IMR-90 (cell line): ENCODE measurements around the gene LRRC56. TPM values are rescaled to one million over a fixed set of nuclear protein-coding genes. Genes with fewer than 3 reads are reported as not detected.

Experiments
- ATAC-seq: fragments of 200-7000 bp; cut with Tn5 transposase; 2 replicates; pipeline ENCODE4 v1.9.1; 2020; ENCODE audit warnings: low read depth, mild to moderate bottlenecking, moderate library complexity
- BruUV-seq: library from RNA; stranded (reverse); fragments of 400-500 nt; replicated peaks from 2 replicates; lab custom pipeline; 2021; lab: Mats Ljungman, UMichigan
- CTCF ChIA-PET: fragments of 300-600 bp; formaldehyde crosslinking; extraction: SDS; loops from one replicate; lab custom pipeline; 2021; ENCODE audit warnings: antibody characterized with exemption; lab: Yijun Ruan, JAX
- POLR2A ChIA-PET: fragments of 300-600 bp; sonication (Branson Sonifier 250); formaldehyde crosslinking; loops from one replicate; lab custom pipeline; 2022; ENCODE audit warnings: antibody characterized with exemption; ENCODE audit not compliant: unreplicated experiment; lab: Charles Lee
- DNase-seq: peaks from one replicate; pipeline ENCODE4 v3.0.0; 2013
- H2AFZ ChIP-seq: replicated peaks from 2 replicates; pipeline ENCODE3; 2013; ENCODE audit warnings: low read length, mild to moderate bottlenecking; ENCODE audit not compliant: poor library complexity
- H2AK5ac ChIP-seq: 2 replicates; pipeline ENCODE4 v1.6.1; 2013; ENCODE audit warnings: low read depth, low read length, inconsistent platforms
- H2AK9ac ChIP-seq: replicated peaks from 2 replicates; pipeline ENCODE3; 2013; ENCODE audit warnings: mild to moderate bottlenecking, low read depth, low read length, moderate library complexity; ENCODE audit not compliant: poor library complexity
- H2BK120ac ChIP-seq: 2 replicates; pipeline ENCODE4 v1.6.1; 2013; ENCODE audit warnings: low read depth, low read length, inconsistent platforms
- H2BK15ac ChIP-seq: 3 replicates; pipeline ENCODE4 v1.6.1; 2013; ENCODE audit warnings: low read depth, low read length, inconsistent platforms
- H2BK20ac ChIP-seq: 2 replicates; pipeline ENCODE4 v1.6.1; 2013; ENCODE audit warnings: low read depth, mild to moderate bottlenecking, inconsistent platforms, low read length, moderate library complexity
- H2BK5ac ChIP-seq: 2 replicates; pipeline ENCODE4 v1.6.1; 2013; ENCODE audit warnings: mild to moderate bottlenecking, low read depth, low read length, inconsistent platforms; ENCODE audit not compliant: poor library complexity, severe bottlenecking
- H3K14ac ChIP-seq: replicated peaks from 2 replicates; pipeline ENCODE4 v1.6.1; 2013; ENCODE audit warnings: low read depth, low read length, inconsistent platforms
- H3K18ac ChIP-seq: 2 replicates; pipeline ENCODE4 v1.6.1; 2013; ENCODE audit warnings: low read depth, low read length, control low read depth
- H3K23ac ChIP-seq: 2 replicates; pipeline ENCODE4 v1.6.1; 2013; ENCODE audit warnings: low read depth, low read length, inconsistent platforms
- H3K27ac ChIP-seq: 2 replicates; pipeline ENCODE4 v1.5.1; 2013; ENCODE audit warnings: mild to moderate bottlenecking, control low read depth, low read length; ENCODE audit not compliant: insufficient read depth
- H3K27me3 ChIP-seq: 2 replicates; pipeline ENCODE4 v1.6.1; 2013; ENCODE audit warnings: low read length; ENCODE audit not compliant: control insufficient read depth, insufficient read depth
- H3K36me3 ChIP-seq: 2 replicates; pipeline ENCODE4 v1.6.1; 2013; ENCODE audit warnings: low read length, mixed read lengths; ENCODE audit not compliant: control insufficient read depth, insufficient read depth
- H3K4ac ChIP-seq: 2 replicates; pipeline ENCODE4 v1.6.1; 2013; ENCODE audit warnings: low read depth, low read length, inconsistent platforms
- H3K4me1 ChIP-seq: 2 replicates; pipeline ENCODE4 v1.6.1; 2013; ENCODE audit warnings: low read length, mixed read lengths; ENCODE audit not compliant: control insufficient read depth, insufficient read depth
- H3K4me2 ChIP-seq: 2 replicates; pipeline ENCODE4 v1.6.1; 2013; ENCODE audit warnings: low read depth, mild to moderate bottlenecking, control low read depth, low read length, moderate library complexity
- H3K4me3 ChIP-seq: 2 replicates; pipeline ENCODE4 v1.5.1; 2013; ENCODE audit warnings: low read depth, mild to moderate bottlenecking, control low read depth, low read length, moderate library complexity; ENCODE audit not compliant: insufficient read depth
- H3K56ac ChIP-seq: 2 replicates; pipeline ENCODE4 v1.6.1; 2013; ENCODE audit warnings: low read length, inconsistent platforms; ENCODE audit not compliant: insufficient read depth; ENCODE audit errors: extremely low read depth
- H3K79me1 ChIP-seq, 2 experiments: 2 replicates each; pipeline ENCODE4 v1.6.1; 2013; ENCODE audit warnings: low read length in 2 of 2, inconsistent platforms in 1 of 2, low read depth in 1 of 2
- H3K9ac ChIP-seq: 2 replicates; pipeline ENCODE4 v1.6.1; 2013; ENCODE audit warnings: low read depth, low read length, control low read depth
- H3K9me1 ChIP-seq: 2 replicates; pipeline ENCODE4 v1.6.1; 2013; ENCODE audit warnings: low read length, inconsistent platforms; ENCODE audit not compliant: insufficient read depth
- H3K9me3 ChIP-seq: 2 replicates; pipeline ENCODE4 v1.6.1; 2013; ENCODE audit warnings: low read length; ENCODE audit not compliant: control insufficient read depth, insufficient read depth
- H4K20me1 ChIP-seq: 2 replicates; pipeline ENCODE4 v1.6.1; 2013; ENCODE audit warnings: low read length, inconsistent platforms; ENCODE audit not compliant: insufficient read depth
- H4K5ac ChIP-seq: 2 replicates; pipeline ENCODE4 v1.6.1; 2013; ENCODE audit warnings: mild to moderate bottlenecking, low read depth, low read length, control low read depth
- H4K8ac ChIP-seq, 2 experiments: 2 replicates each; pipeline ENCODE4 v1.6.1; 2013; ENCODE audit warnings: low read depth in 2 of 2, low read length in 2 of 2, control low read depth in 1 of 2, inconsistent platforms in 1 of 2
- H4K91ac ChIP-seq: 2 replicates; pipeline ENCODE4 v1.6.1; 2013; ENCODE audit warnings: low read depth, low read length, inconsistent platforms; ENCODE audit not compliant: insufficient read depth
- BHLHE40 ChIP-seq: fragments of 150-350 bp; IDR thresholded peaks from 2 replicates; pipeline ENCODE4 v1.6.1; 2016; ENCODE audit warnings: mild to moderate bottlenecking, low read depth, low read length
- CEBPB ChIP-seq: IDR thresholded peaks from 2 replicates; pipeline ENCODE4 v1.6.1; 2012; ENCODE audit warnings: low read depth, low read length, improper control_type of control experiment
- CHD1 ChIP-seq: IDR thresholded peaks from 2 replicates; pipeline ENCODE4 v1.6.1; 2012; ENCODE audit warnings: low read depth, low read length, improper control_type of control experiment
- ELK1 ChIP-seq: fragments of 150-350 bp; IDR thresholded peaks from 2 replicates; pipeline ENCODE4 v1.6.1; 2016; ENCODE audit warnings: low read depth, mild to moderate bottlenecking, low read length, moderate library complexity, borderline replicate concordance
- FOS ChIP-seq: fragments of 150-350 bp; IDR thresholded peaks from 2 replicates; pipeline ENCODE4 v1.6.1; 2016; ENCODE audit warnings: low read depth, low read length
- MAFK ChIP-seq: IDR thresholded peaks from 2 replicates; pipeline ENCODE4 v1.6.1; 2012; ENCODE audit warnings: low read depth, low read length, improper control_type of control experiment
- MAZ ChIP-seq: IDR thresholded peaks from 2 replicates; pipeline ENCODE4 v1.6.1; 2012; ENCODE audit warnings: low read depth, mild to moderate bottlenecking, low read length, improper control_type of control experiment, moderate library complexity, borderline replicate concordance
- MXI1 ChIP-seq: IDR thresholded peaks from 2 replicates; pipeline ENCODE4 v1.6.1; 2012; ENCODE audit warnings: low read depth, mild to moderate bottlenecking, low read length, moderate library complexity, borderline replicate concordance
- NFE2L2 ChIP-seq: fragments of 150-350 bp; IDR thresholded peaks from 2 replicates; pipeline ENCODE4 v1.6.1; 2016; ENCODE audit warnings: low read depth, mild to moderate bottlenecking, low read length
- POLR2A ChIP-seq: IDR thresholded peaks from 2 replicates; pipeline ENCODE4 v1.6.1; 2012; ENCODE audit warnings: mild to moderate bottlenecking, low read depth, low read length
- RAD21 ChIP-seq: IDR thresholded peaks from 2 replicates; pipeline ENCODE4 v1.6.1; 2012; ENCODE audit warnings: low read length, improper control_type of control experiment
- RCOR1 ChIP-seq: IDR thresholded peaks from 2 replicates; pipeline ENCODE4 v1.6.1; 2012; ENCODE audit warnings: mild to moderate bottlenecking, low read length, improper control_type of control experiment; ENCODE audit not compliant: insufficient replicate concordance
- RFX5 ChIP-seq: IDR thresholded peaks from 2 replicates; pipeline ENCODE4 v1.8.0; 2012; ENCODE audit warnings: low read depth, mild to moderate bottlenecking, low read length, moderate library complexity
- SMC3 ChIP-seq: fragments of 150-350 bp; IDR thresholded peaks from 2 replicates; pipeline ENCODE4 v1.6.1; 2016; ENCODE audit warnings: low read depth, mild to moderate bottlenecking, antibody characterized with exemption, low read length, moderate library complexity
- USF2 ChIP-seq: fragments of 150-350 bp; IDR thresholded peaks from 2 replicates; pipeline ENCODE4 v1.6.1; 2017; ENCODE audit warnings: mild to moderate bottlenecking, antibody characterized with exemption, low read length, low read depth
- WGBS, 2 experiments: methylation state at CpG; one replicate each; pipeline versions ENCODE4 v1.1.5 to v1.1.7; 2013; ENCODE audit warnings: missing lambda C conversion rate in 2 of 2; ENCODE audit not compliant: insufficient read length in 1 of 2; ENCODE audit errors: extremely low coverage in 2 of 2; 5-methylcytosine and 5-hydroxymethylcytosine counted together
- dilution Hi-C: fragments of 300-500 bp; cut with HindIII; formaldehyde crosslinking; loops from one replicate; pipeline ENCODE4 v1.14.3; 2018; ENCODE audit warnings: low sequenced_read_pairs; ENCODE audit not compliant: unreplicated experiment
- in situ Hi-C: fragments of 300-500 bp; cut with MboI; formaldehyde crosslinking; loops from 3 replicates; pipeline ENCODE4 v1.14.3; 2019; ENCODE audit warnings: low sequenced_read_pairs, inconsistent platforms, mixed read lengths
- intact Hi-C: fragments of 100-400 bp; cut with micrococcal nuclease; formaldehyde crosslinking; loops from 2 replicates; pipeline ENCODE4 v1.10.0; 2022
- polyA plus RNA-seq, 3 experiments: library from polyadenylated mRNA; depleted of rRNA; stranded (reverse); fragments of >200 nt; gene quantifications; 2 replicates each; pipeline ENCODE4 v1.2.3, GENCODE V29; 2012; ENCODE audit warnings: low replicate concordance in 1 of 3
- total RNA-seq: library from RNA; depleted of rRNA; stranded (reverse); fragments of >200 nt; gene quantifications from 2 replicates; pipeline ENCODE4 v1.2.3, GENCODE V29; 2012
- TF ChIP-seq, protein P1 (sequence below): conservative IDR thresholded peaks from 2 replicates; pipeline ENCODE4 v1.5.1; 2012; ENCODE audit warnings: mild to moderate bottlenecking, low read depth, low read length, improper control_type of control experiment

The LRRC56 gene
- total and polyA plus RNA-seq, 2 of the 4 experiments (the other 2 are of a cell fraction), result 0.36 to 1.3 TPM

- no peak overlapping the region for H2BK15ac ChIP-seq
- H2BK120ac ChIP-seq, result no peak overlapping the region
- no peak overlapping the region for H4K5ac ChIP-seq
- no peak for DNase-seq
- no peaks in the 10 kb centered on the region for H3K36me3 ChIP-seq
- no peak overlapping the region for H2AFZ ChIP-seq
- no peak overlapping the region for H2BK20ac ChIP-seq
- no TSS peak for BruUV-seq
- peaks cover 6% of the 10 kb centered on the region for H4K20me1 ChIP-seq
- no peak overlapping the region for H3K14ac ChIP-seq
- H3K27me3 ChIP-seq, result peaks cover 51% of the 10 kb centered on the region
- no peak overlapping the region for H3K4me3 ChIP-seq
- intact Hi-C loops, result loop anchor here (10.0 kb wide), 1 partner anchor 166 kb away; no protein-coding TSS in a partner anchor
- POLR2A ChIA-PET, result no interaction called here
- no peak overlapping the region for H3K56ac ChIP-seq
- no peak overlapping the region for H3K4ac ChIP-seq
- H3K9me1 ChIP-seq, result peaks cover 5% of the 10 kb centered on the region; the same call in 1 of the 2 replicates
- no peak overlapping the region for H2AK9ac ChIP-seq
- 81% methylated on average over 13 of the region's 20 CpGs; no CpG with 5 or more reads in 1 of the 2 experiments for WGBS, 2 experiments
- no peak overlapping the region for H3K18ac ChIP-seq
- no peak overlapping the region for H2AK5ac ChIP-seq
- dilution Hi-C loops, result no loop called here
- TF ChIP-seq CHD1 (no peak), CEBPB (no peak), USF2 (no peak), RAD21 (no peak), RCOR1 (no peak), POLR2A (no peak), MAZ (no peak), MXI1 (no peak), MAFK (no peak), SMC3 (no peak), ELK1 (no peak), NFE2L2 (no peak), RFX5 (no peak), BHLHE40 (no peak), FOS (no peak)
- TF ChIP-seq, protein P1, sequence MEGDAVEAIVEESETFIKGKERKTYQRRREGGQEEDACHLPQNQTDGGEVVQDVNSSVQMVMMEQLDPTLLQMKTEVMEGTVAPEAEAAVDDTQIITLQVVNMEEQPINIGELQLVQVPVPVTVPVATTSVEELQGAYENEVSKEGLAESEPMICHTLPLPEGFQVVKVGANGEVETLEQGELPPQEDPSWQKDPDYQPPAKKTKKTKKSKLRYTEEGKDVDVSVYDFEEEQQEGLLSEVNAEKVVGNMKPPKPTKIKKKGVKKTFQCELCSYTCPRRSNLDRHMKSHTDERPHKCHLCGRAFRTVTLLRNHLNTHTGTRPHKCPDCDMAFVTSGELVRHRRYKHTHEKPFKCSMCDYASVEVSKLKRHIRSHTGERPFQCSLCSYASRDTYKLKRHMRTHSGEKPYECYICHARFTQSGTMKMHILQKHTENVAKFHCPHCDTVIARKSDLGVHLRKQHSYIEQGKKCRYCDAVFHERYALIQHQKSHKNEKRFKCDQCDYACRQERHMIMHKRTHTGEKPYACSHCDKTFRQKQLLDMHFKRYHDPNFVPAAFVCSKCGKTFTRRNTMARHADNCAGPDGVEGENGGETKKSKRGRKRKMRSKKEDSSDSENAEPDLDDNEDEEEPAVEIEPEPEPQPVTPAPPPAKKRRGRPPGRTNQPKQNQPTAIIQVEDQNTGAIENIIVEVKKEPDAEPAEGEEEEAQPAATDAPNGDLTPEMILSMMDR, result no peak
- H3K4me1 ChIP-seq, result peaks cover 12% of the 10 kb centered on the region
- H3K79me1 ChIP-seq, result peaks cover under 1 to 6% of the 10 kb centered on the region in 2 experiments; a peak in 3 of 4 replicates
- no peak overlapping the region for H2BK5ac ChIP-seq
- H3K9me3 ChIP-seq, result no peaks in the 10 kb centered on the region
- CTCF ChIA-PET, result no interaction called here
- H3K27ac ChIP-seq, result no peak overlapping the region
- no peak overlapping the region for H3K9ac ChIP-seq
- no peak overlapping the region for H4K91ac ChIP-seq
- no peak overlapping the region for H3K4me2 ChIP-seq
- no peak overlapping the region for H4K8ac ChIP-seq
- no peak overlapping the region for H3K23ac ChIP-seq
- no peak for ATAC-seq
- in situ Hi-C loops, result no loop called here
Measured at GRCh38 chr11:558503-558902, 21.2 kb downstream of the LRRC56 start.
